HG02588 (cell line): ENCODE data around the gene CAMTA1.

Experiments
- ATAC-seq: cut with Tn5 transposase; IDR thresholded peaks from one replicate; pipeline ENCODE4 v1.9.1; 2021; ENCODE audit warnings: mild to moderate bottlenecking, moderate library complexity; ENCODE audit not compliant: unreplicated experiment

CAMTA1 gene

GRCh38 chr1:6999826-7000225 lies 214.6 kb downstream of the CAMTA1 start:
- ATAC-seq, result no peak

DNA sequence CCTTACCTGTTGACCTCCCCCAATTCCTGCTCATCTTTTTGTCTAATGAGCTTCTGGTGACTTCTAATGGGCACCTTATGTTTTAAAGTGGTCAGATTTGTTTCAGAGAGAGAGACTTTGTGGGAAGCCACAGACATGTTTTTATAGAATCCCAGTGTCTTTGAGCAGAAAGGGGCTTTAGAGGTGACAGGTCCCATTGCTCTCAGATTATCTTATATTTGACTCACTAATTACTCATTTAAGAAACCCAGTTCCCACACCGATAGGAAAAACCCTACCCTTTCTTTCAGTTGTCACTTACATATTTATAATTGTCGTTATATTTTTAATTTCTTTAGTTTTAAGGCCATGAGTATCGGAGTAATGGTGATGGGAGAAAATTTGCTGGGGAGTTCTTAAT lies 215.5 kb downstream of the CAMTA1 start:
- ATAC-seq, result no peak

DNA sequence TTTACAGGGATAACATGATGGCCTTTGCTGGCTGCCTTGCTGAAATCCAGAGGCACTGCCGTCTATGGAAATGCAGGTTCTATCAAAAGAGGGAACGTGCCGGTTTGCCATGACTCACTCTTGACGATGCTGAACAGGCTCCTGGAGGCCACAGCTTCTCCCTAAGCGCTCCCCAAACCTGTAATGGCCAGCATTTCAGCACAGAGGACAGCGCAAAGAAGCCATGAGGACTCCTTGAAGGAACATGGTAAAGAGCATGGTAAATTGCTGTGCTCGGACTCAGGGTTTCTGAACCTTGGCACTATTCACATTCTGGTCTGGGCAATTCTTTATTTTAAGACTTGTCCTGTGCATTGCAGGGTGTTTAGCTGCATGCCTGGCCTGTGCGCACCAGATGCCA lies 217.5 kb downstream of the CAMTA1 start:
- no peak for ATAC-seq

- ATAC-seq, result no peak
These were observed 218.4 kb downstream of the CAMTA1 start for GRCh38 chr1:7003676-7004075.

GRCh38 chr1:7004181-7004580 lies 218.9 kb downstream of the CAMTA1 start:
- ATAC-seq, result no peak

DNA sequence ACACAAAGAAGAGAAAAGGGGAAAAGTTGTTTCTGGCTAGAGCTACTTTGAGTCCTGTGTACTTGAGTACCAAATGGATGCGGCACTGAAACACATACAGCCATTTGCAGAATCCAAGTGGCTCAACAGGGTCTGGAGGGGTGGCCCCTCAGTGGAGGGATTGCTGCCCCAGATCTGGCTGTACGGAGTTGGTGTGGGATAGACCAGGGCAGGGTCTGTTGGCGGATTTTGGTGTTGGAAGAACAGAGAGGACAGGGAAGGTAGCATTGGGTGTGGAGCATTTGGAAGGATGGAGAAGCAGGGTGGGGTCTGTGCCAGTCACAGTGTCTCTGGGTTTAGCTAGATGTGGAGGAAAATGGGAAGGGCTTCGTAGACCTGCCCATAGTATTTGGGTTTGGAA lies 220.5 kb downstream of the CAMTA1 start:
- ATAC-seq, result no peak

DNA sequence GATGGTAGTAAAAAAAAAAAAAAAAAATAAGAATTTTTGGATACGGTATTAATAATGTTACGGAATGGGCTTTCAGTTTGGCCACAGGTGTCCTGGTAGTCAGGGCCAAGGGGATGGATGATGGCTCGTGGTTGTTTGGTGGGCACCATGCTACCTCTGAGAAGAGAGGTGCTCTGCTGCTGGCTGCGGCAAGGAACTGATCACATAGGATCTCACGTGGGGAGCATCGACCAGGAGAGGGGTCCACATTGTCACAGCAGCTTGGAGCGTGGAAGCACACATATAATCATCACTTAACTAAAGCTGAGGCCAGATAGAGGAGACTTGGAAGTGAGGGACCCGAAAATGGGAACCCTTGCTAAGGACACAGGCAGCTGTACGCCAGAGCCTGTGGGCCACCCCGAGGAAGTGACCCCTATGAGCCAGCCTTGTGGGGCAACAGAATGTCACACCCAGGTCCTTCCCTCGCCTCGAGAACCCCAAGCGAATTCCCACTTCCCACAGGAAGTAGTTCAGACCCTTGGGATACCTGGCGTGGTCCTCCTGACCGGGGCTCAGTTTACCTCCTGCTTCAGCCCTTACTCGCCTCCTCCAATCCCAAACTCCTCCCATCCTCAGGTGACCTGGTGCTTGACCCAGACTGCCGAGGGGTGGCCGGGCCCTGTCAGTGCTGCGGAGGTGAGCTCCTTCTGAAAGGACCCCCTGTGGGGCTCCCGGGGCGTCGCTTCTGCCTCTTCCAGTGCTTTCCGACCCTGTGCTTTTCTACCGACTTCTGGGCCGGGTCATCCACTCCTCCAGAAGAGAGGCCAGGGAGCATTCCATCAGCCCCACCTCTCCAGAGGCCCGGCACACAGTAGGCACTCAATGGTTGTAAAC lies 222.0 kb downstream of the CAMTA1 start:
- no peak for ATAC-seq

DNA sequence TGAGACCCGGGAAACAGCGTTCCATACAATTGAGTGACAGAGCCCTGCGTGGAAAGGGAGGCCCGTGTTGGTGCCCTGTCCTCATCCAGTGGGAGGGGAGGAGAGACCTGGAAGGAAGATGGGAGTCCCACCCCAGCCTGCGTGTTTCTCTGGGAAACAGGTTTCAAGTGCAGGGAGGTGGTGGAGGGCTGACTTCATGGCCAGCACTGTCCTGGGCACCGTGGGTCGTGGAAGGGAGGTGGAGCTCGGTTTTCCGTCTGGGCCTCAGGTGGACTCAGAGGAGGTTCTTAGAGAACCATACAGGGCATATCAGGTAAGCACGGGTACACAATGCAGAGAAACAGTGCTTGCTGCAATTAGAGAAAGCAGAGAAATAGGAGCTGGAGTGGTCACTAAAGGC lies 222.6 kb downstream of the CAMTA1 start:
- no peak for ATAC-seq

- ATAC-seq, result no peak
These were observed 223.1 kb downstream of the CAMTA1 start for GRCh38 chr1:7008331-7008730.

- no peak for ATAC-seq
These were observed 223.9 kb downstream of the CAMTA1 start for GRCh38 chr1:7008975-7009740.

GRCh38 chr1:7009741-7010525 lies 224.7 kb downstream of the CAMTA1 start:
- ATAC-seq, result no peak

DNA sequence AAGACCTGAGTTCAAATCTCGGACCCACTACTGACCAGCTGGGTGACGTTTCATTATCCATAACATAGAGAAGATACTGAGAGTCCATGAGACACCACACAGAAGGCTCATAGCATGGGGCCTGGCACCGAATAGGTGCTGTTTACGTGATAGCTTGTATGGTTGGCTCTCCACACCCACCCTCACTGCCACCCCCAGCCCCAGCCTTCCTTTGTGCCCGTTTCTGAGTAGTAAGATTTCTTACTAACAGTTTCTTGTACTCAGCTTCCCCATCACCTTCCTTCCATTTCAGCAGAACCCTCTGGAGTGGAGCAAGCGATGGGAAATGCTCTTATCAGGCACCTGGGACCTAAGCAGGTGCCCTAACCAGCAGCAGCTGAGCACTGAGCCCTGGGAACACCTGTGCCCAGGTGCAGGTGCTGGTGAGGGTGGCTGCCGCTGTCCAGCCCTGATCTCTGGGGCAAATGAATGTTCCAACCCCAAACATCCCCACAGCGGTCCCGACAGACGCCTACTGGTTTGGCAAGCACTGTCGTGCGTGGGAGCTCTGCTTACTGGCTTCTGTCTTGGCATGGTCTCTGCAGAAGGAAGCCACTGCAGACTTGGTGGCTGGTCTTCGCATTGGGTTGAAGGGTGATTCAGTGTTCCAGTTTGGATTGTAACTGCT lies 225.4 kb downstream of the CAMTA1 start:
- no peak for ATAC-seq

GRCh38 chr1:7011826-7012225 lies 226.6 kb downstream of the CAMTA1 start:
- ATAC-seq, result no peak

- ATAC-seq, result no peak
These were observed 227.2 kb downstream of the CAMTA1 start for GRCh38 chr1:7012461-7012924.

- ATAC-seq, result no peak
These were observed 228.8 kb downstream of the CAMTA1 start for GRCh38 chr1:7013833-7014639.

GRCh38 chr1:7014640-7014930 lies 229.3 kb downstream of the CAMTA1 start:
- ATAC-seq, result no peak

DNA sequence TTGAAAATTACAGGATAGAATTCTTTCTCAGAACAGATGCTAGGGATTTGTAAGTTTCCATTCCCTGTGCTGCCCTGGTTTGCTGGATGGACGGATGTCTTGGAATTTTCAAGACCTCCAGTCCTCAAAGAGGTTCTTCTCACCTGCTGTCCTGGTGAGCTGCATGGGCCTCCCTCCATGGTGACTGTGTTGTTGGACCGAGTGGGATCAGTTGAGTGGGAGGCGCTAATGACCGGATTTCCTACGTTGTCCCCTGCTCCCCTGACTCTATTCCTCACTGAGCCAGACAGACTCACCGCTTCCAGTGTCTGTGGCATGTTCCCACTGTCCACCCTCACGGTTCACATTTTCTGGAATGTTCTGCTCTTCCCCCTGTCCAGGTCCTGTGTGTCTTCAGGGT lies 229.8 kb downstream of the CAMTA1 start:
- ATAC-seq, result no peak

DNA sequence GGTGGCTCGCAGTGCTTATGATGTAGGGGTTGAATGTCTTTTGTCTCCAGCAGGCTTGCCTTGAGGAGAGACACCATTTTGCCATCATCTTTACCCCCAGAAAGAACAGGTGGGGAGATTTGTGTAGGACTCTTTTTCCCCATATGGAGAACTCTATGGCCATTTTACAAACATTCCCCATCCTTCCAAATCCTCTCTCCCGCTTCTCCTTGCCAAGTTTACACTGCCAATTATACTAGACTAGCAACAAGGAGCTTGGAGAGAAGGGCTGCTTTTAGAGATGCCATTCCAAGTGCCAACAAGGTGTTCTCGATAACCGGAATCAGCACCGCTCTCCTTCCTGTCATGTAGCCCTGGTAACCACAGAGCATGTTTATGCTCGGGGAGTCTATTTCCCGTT lies 233.1 kb downstream of the CAMTA1 start:
- ATAC-seq, result no peak

DNA sequence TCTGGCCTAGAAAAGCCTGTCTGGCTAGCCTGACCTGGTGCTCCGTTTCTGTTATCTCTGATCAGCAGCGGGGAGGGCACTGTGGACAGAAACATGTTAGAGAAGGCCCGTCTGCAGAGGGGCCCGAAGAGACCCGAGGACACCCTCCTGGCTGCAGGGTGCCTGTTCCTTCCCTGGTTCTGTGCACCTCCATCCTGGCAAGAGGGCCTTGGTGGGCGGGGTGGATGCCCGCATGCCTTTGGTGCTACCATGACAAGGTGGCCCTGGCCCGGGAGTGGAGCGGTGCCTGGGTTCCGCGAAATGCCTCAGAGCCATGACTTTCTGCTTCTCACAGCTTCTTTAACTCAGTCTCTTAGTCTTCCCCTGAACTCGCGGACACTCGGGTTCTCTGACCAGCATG lies 233.6 kb downstream of the CAMTA1 start:
- no peak for ATAC-seq

DNA sequence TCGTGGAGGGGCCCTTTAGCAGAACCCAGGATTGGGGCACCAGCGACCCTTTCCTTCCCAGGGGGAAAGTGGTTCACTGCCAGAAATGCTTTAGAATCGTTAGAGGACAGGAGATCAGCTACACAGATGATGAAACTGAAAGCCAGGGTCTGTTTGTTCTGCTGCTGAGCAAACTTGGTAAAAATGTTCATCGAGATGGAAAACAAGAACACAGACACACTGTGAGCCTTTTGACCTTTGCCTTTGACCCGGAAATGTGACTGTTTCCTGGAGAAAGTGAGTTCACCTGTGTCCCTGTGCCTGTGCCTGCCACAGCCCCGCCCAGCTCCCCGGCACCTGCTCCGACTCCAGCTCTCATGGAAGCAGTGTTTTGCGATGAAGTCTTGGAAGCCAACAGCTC lies 234.3 kb downstream of the CAMTA1 start:
- no peak for ATAC-seq
